Calu3 (cell line): ENCODE measurements around the gene APOBEC3B. TPM values are rescaled to one million over a fixed set of nuclear protein-coding genes. Genes with fewer than 3 reads are reported as not detected.

Experiments used
- BruUV-seq: library from RNA; stranded (reverse); fragments of 400-500 nt; replicated peaks from 2 replicates; lab custom pipeline; 2021; lab: Mats Ljungman, UMichigan
- CTCF ChIA-PET: fragments of 300-600 bp; sonication (Branson Sonifier 250); formaldehyde crosslinking; loops from one replicate; lab custom pipeline; 2022; ENCODE audit warnings: antibody characterized with exemption; lab: Charles Lee
- DNase-seq: peaks from one replicate; pipeline ENCODE4 v3.0.0; 2022
- H3K27ac Mint-ChIP-seq: one replicate; pipeline ENCODE4 v1.8.0; 2022; ENCODE audit warnings: mixed read lengths; ENCODE audit not compliant: unreplicated experiment
- H3K27me3 Mint-ChIP-seq: one replicate; pipeline ENCODE4 v1.8.0; 2022; ENCODE audit warnings: mixed read lengths; ENCODE audit not compliant: unreplicated experiment
- H3K36me3 Mint-ChIP-seq: one replicate; pipeline ENCODE4 v1.8.0; 2022; ENCODE audit warnings: mild to moderate bottlenecking, moderate library complexity, mixed read lengths; ENCODE audit not compliant: insufficient read depth, unreplicated experiment
- H3K4me1 Mint-ChIP-seq: one replicate; pipeline ENCODE4 v1.8.0; 2022; ENCODE audit warnings: mild to moderate bottlenecking, low read depth, mixed read lengths; ENCODE audit not compliant: unreplicated experiment
- H3K4me3 Mint-ChIP-seq: one replicate; pipeline ENCODE4 v1.8.0; 2022; ENCODE audit warnings: mild to moderate bottlenecking, low read depth, moderate library complexity, mixed read lengths; ENCODE audit not compliant: unreplicated experiment
- H3K9me3 Mint-ChIP-seq: one replicate; pipeline ENCODE4 v1.8.0; 2022; ENCODE audit warnings: low read depth, mixed read lengths; ENCODE audit not compliant: unreplicated experiment
- CTCF ChIP-seq: fragments of 200-600 bp; IDR thresholded peaks from one replicate; pipeline ENCODE4 v1.8.0; 2022; ENCODE audit warnings: antibody characterized with exemption; ENCODE audit not compliant: unreplicated experiment
- intact Hi-C: fragments of 100-400 bp; cut with micrococcal nuclease; formaldehyde crosslinking; loops from one replicate; pipeline ENCODE4 v1.10.0; 2022; ENCODE audit not compliant: unreplicated experiment
- total RNA-seq: library from RNA; stranded (reverse); gene quantifications from 2 replicates; pipeline ENCODE4 v1.2.3, GENCODE V29; 2022

Gene APOBEC3B
- total RNA-seq, 1 experiment from 2014 or later = 43.3 TPM

GRCh38 chr22:38937036-38937435 lies 45.1 kb upstream of the APOBEC3B start:
- peaks cover 19% of the 10 kb centered on the region for H3K27me3 Mint-ChIP-seq
- no peak overlapping the region for H3K4me3 Mint-ChIP-seq
- no peaks in the 10 kb centered on the region for H3K9me3 Mint-ChIP-seq
- peaks cover 7% of the 10 kb centered on the region for H3K36me3 Mint-ChIP-seq
- CTCF ChIA-PET = interaction anchor here (1.7 kb wide), 1 partner anchor 13 kb away, joined by 4 read pairs; no protein-coding TSS in a partner anchor
- intact Hi-C loops = no loop called here
- no TSS peak for BruUV-seq
- H3K27ac Mint-ChIP-seq = no peak overlapping the region
- TF ChIP-seq CTCF = no peak
- DNase-seq = no peak
- peaks cover 30% of the 10 kb centered on the region for H3K4me1 Mint-ChIP-seq

DNA sequence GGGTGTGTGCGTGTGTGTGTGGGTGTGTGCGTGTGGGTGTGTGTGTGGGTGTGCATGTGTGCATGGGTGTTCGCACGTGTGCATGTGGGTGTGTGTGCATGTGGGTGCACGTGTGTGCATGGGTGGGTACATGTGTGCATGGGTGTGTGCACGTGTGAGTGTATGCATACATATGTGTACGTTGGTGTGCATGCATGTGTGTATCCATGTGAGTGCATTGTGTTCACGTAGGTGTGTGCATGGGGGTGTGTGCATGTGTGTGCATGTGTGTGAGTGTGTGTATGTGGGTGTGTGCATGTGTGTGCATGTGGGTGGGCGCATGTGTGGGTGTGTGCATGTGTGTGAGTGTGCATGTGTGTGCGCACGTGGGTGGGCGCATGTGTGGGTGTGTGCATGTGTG lies 44.6 kb upstream of the APOBEC3B start:
- H3K27me3 Mint-ChIP-seq = peaks cover 19% of the 10 kb centered on the region

GRCh38 chr22:38938221-38938620 lies 43.9 kb upstream of the APOBEC3B start:
- Mint-ChIP-seq H3K9me3 (no peaks in the 10 kb centered on the region), H3K4me3 (no peak overlapping the region), H3K27ac (no peak overlapping the region), H3K36me3 (peaks cover 7% of the 10 kb centered on the region), H3K4me1 (peaks cover 30% of the 10 kb centered on the region), H3K27me3 (peaks cover 24% of the 10 kb centered on the region)
- no TSS peak for BruUV-seq
- no peak for DNase-seq
- CTCF ChIA-PET = no interaction called here
- intact Hi-C loops = no loop called here
- no peak for TF ChIP-seq CTCF

More for the DNA sequence above, 44.6 kb upstream of the APOBEC3B start:
- H3K9me3 Mint-ChIP-seq = no peaks in the 10 kb centered on the region
- H3K4me1 Mint-ChIP-seq = peaks cover 30% of the 10 kb centered on the region
- no peak overlapping the region for H3K27ac Mint-ChIP-seq
- DNase-seq = no peak
- H3K4me3 Mint-ChIP-seq = no peak overlapping the region
- H3K36me3 Mint-ChIP-seq = peaks cover 7% of the 10 kb centered on the region
- CTCF ChIA-PET = no interaction called here
- BruUV-seq = no TSS peak
- TF ChIP-seq CTCF = no peak
- intact Hi-C loops = no loop called here

GRCh38 chr22:38938925-38939324 lies 43.2 kb upstream of the APOBEC3B start:
- peaks cover 26% of the 10 kb centered on the region for H3K4me1 Mint-ChIP-seq
- no peaks in the 10 kb centered on the region for H3K9me3 Mint-ChIP-seq
- H3K27me3 Mint-ChIP-seq = peaks cover 31% of the 10 kb centered on the region
- TF ChIP-seq CTCF = no peak
- no TSS peak for BruUV-seq
- intact Hi-C loops = no loop called here
- CTCF ChIA-PET = no interaction called here
- no peak for DNase-seq
- H3K36me3 Mint-ChIP-seq = peaks cover 7% of the 10 kb centered on the region
- no peak overlapping the region for H3K4me3 Mint-ChIP-seq
- H3K27ac Mint-ChIP-seq = no peak overlapping the region
